Measurements from ENCODE around the gene DPY30. TPM values are rescaled to one million over a fixed set of nuclear protein-coding genes. Genes with fewer than 3 reads are reported as not detected.
"Not testable (repeated sequence)": the region's sequence is repeated elsewhere in the genome, so short reads cannot be mapped to it uniquely, and the experiment has no call there.

Gene DPY30
- 41.7 TPM for polyA plus RNA-seq (ENCODE audit: insufficient read length)

- peak; percentile 86 for DNase-seq (ENCODE audit: low read depth)
Observed at GRCh38 chr2:32039447-32040219, at the start of gene DPY30. Gene DPY30, minus strand, starts transcription at chr2:32039805. Its CDS starts 349 bp downstream, at chr2:32039456.

GRCh38 chr2:32074134-32074506 is 34.5 kb upstream of the DPY30 start:
- no peak for DNase-seq (ENCODE audit: low read depth)

- DNase-seq (ENCODE audit: low read depth) = no peak
Observed at GRCh38 chr2:32067549-32067948, 27.9 kb upstream of the DPY30 start.

DNA sequence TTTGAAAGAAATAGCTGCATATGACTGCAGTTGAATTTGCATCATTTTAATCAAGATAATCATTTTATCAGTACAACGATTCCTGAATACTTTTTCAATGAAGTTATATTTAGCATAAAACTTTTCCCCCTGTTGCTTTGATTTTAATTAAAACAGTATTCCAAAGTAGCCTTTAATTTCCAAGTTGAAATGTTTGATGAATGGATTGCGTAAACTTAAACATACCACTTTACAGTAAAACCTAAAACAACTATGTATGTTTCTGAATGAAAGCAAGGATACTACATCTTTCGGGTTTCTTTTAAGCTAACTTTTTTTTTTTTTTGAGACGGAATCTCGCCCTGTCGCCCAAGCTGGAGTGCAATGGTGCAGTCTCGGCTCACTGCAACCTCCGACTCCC is 25.1 kb upstream of the DPY30 start:
- DNase-seq (ENCODE audit: low read depth) = no peak

- DNase-seq (ENCODE audit: low read depth) = no peak
Observed at GRCh38 chr2:32064021-32064601, 24.5 kb upstream of the DPY30 start.

GRCh38 chr2:32063310-32064020 is 23.9 kb upstream of the DPY30 start, which contains the start of gene SPAST:
Gene SPAST, plus strand, starts transcription at chr2:32063556. Its CDS starts 276 bp downstream, at chr2:32063832.
- DNase-seq (ENCODE audit: low read depth) = peak; percentile 97

DNA sequence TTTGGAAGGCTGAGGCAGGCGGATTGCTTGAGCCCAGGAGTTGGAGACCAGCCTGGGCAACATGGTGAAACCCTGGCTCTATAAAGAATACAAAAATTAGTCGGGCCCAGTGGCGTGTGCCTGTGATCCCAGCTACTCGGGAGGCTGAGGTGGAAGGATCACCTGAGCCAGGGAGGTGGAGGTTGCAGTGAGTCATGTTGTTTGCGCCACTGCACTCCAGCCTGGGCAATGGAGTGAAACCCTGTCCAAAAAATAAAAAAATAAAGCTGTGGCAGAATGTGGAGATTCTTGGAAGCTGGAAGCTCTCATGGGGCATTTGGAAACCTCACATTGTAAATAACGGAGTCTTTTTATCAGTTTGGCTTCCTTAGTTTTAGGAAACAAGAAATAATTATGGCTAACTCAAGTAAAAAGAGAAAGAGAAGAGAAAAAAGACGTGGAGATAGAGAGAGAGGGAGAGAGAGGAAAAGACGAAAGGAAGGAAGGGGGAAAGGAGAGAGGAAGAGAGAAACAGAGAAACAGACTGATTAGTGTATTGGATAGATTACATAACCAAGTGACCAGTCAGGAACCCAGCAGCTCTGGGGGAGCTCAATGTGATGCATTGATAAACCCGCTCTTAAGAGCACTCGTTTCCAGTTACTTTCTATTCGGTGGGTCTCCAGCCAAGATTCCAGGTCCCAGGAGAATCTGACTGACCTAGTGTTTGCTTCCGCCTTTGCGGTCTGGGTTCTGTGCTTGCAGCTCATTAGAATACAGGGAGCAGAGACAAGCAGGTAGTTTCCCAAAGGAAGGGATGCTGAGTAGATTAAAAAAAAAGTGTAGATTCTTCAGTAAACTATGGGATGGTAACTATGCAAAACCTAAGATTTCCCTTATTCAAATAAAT is 22.6 kb upstream of the DPY30 start:
- peak; percentile 48 for DNase-seq (ENCODE audit: low read depth)

DNA sequence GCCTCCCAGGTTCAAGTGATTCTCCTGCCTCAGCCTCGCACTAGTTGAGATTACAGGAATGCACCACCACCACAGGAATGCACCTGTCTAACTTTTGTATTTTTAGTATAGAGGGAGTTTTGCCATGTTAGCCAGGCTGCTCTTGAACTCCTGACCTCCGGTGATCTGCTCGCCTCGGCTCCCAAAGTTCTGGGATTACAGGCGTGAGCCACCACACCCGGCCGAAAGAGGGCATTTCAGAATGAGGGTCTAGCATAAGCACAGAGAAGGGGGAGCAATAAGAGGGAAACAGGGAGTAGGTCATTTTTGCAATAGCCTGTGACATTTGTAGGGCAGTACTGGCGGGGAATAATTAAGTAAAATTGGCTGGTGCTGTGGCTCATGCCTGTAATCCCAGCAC is 21.8 kb upstream of the DPY30 start:
- DNase-seq (ENCODE audit: low read depth) = no peak

- no peak for DNase-seq (ENCODE audit: low read depth)
Observed at GRCh38 chr2:32060266-32060665, 20.7 kb upstream of the DPY30 start.

DNA sequence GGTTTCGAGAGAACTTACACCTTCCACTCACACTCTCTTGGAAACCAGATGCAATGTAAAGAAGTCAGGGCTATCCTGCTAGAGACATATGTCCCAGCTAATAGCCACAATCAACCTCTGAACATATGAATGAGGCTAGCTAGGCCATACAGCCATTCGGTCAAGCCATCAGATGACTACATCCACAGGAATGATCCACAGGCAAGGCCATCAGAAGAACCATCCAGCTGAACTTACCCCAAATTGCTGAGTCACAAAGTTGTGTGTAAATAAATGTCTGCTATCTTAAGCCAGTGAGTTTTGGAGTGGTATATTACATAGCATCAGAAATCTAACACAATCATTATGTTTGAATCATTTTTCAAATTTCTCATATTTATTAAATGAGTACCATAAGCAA is 18.5 kb upstream of the DPY30 start:
- DNase-seq (ENCODE audit: low read depth) = no peak

GRCh38 chr2:32054583-32054982 is 15.0 kb upstream of the DPY30 start:
- not testable (repeated sequence) for DNase-seq (ENCODE audit: low read depth)

DNA sequence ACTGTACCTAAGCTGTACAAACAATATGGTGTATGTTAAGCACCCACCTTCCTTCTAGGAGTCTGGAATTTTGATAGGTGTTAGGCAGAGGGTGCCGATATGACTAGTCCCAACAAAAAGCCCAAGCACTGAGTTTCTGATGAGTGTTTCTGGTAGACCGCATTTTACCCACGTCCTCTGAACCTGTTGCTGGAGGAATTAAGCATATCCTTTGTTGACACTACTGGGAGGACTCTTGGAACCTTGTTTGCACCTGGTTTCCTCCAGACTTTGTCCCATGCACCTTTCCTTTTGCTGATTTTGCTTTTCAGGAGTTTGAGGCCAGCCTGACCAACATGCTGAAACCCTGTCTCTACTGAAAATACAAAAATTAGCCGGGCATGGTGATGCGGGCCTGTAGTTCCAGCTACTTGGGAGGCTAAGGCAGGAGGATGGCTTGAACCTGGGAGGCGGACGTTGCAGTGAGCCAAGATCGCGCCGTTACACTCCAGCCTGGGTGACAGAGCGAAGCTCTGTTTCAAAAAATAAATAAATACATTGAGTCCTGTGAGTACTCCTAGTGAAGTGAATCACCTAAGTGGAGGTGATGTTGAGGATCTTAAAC is 12.3 kb upstream of the DPY30 start:
- no peak for DNase-seq (ENCODE audit: low read depth)

DNA sequence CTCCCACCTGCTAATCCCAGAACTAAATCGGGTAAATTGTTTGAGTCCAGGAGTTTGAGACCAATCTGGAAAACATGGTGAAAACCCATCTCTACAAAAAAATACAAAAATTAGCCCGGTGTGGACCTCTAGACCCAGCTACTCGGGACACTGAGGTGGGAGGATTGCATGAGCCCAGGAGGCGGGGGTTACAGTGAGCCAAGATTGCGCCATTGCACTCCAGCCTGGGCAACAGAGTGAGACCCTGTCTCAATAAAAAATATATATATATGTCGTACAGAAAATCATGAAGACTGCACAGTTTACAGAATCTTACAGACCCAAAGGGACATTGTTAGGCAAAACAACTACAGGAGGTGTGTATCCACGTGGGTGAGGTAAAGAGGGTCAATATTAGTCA is 4.0 kb upstream of the DPY30 start:
- DNase-seq (ENCODE audit: low read depth) = no peak

DNA sequence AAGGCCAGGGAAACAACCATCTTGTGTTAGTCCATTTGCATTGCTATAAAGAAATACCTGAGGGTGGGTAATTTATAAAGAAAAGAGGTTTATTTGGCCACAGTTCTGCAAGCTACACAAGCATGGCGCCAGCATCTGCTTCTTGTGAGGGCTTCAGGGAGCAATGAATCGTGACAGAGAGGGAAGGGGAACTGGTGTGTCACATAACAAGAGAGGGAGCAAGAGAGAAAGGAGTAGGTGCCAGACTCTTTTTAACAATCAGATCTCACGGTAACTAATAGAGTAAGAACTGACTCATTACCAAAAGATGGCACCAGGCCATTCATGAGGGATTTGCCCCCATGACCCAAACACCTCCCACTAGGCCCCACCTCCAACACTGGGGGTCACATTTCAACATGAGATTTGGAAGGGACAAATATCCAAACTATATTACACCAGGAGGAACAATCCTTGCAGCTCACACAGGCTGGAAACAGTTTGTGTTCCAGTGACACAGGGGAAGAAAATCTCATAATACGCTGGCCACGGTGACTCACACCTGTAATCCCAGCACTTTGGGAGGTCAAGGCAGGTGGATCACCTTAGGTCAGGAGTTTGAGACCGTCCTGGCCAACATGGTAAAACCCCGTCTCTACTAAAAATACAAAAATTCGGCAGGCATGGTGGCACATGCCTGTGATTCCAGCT is 5.3 kb downstream of the DPY30 start:
- not testable (repeated sequence) for DNase-seq (ENCODE audit: low read depth)

- not testable (repeated sequence) for DNase-seq (ENCODE audit: low read depth)
Observed at GRCh38 chr2:32018789-32019482, 20.7 kb downstream of the DPY30 start.

DNA sequence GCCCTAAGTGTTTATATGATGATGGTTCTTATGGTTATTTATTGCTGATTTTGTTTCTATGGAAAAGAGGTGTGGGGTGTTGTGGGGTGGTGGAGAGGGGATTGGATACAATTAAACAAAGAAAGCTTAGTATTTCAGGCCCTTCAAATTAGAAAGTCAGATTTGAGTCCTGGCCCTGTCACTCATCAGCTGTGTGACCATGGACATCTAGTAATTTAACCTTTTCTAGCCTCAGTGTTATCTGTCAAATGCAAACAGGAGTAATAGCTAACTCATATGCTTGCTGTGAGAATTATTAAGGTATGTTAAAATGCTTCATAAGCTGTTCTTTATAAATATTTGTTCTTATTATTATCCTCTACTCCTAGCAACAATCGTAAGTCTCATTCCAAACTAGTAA is 26.7 kb downstream of the DPY30 start:
- DNase-seq (ENCODE audit: low read depth) = no peak

- no peak for DNase-seq (ENCODE audit: low read depth)
Observed at GRCh38 chr2:32011485-32011960, 28.1 kb downstream of the DPY30 start.

DNA sequence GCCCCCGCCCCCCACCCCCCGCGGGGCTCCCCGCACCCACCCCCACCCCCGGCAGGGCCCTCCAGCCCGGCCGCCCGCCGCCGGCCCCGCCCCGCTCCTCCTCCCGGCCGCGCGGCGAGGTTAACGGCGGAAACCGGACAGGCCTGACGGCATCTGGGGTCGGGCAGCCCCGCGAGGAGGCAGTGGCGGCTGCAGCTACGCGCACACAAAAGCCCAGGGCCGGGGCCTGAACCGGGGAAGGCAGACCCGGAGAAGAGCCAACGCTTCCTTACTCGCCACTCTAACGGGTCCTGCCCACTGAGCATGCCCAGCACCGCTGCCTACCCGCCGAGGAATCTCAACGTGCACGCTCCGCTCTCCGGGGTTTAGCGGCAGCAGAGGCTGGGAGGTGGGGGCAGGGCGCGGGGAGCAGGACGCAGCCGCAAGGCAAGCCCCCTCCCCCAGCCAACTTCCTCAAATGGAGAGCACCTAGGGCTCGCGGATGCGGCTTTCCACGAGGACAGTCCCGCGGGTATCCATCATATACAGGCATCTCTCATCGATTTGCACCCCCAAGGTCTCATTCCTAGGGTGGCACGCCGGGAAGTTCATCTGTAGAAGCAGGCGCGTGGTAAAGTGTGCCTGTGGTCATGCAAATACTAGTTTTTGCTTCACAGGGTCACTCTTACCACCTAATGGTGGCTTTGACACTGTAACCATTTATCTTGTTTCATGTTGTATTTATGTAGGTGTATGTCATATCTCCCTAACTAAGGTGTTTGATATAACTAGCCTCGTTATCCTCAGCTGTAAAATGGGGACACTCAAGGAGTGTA is 28.7 kb downstream of the DPY30 start, which contains the start of gene MEMO1:
Gene MEMO1, minus strand, starts transcription at position 339 of the 815 bp plus-strand sequence. CDS start 761 bp downstream, outside the sequence.
- peak; percentile 70 for DNase-seq (ENCODE audit: low read depth)

GRCh38 chr2:32010280-32010669 is 29.3 kb downstream of the DPY30 start:
- DNase-seq (ENCODE audit: low read depth) = not testable (repeated sequence)

All from forelimb muscle (tissue), 1 donor.